Suprapubic skin (tissue), 3 donors: ENCODE results near the gene AUTS2.

ENCODE experiments used
- CTCF ChIP-seq, 2 donors: fragments of 200-600 bp in 1 of 2; fragments of 450-650 bp in 1 of 2; sonication (generic) in 1 of 2; IDR thresholded peaks; one replicate each; pipeline ENCODE4 v1.5.1; 2016 to 2019; ENCODE audit warnings: antibody characterized with exemption in 2 of 2, mild to moderate bottlenecking in 1 of 2, moderate library complexity in 1 of 2
- POLR2A ChIP-seq, 2 donors: fragments of 450-650 bp; IDR thresholded peaks; one replicate each; pipeline ENCODE4 v1.6.1; 2017; ENCODE audit warnings: antibody characterized with exemption in 2 of 2, mild to moderate bottlenecking in 2 of 2, moderate library complexity in 2 of 2

DNA sequence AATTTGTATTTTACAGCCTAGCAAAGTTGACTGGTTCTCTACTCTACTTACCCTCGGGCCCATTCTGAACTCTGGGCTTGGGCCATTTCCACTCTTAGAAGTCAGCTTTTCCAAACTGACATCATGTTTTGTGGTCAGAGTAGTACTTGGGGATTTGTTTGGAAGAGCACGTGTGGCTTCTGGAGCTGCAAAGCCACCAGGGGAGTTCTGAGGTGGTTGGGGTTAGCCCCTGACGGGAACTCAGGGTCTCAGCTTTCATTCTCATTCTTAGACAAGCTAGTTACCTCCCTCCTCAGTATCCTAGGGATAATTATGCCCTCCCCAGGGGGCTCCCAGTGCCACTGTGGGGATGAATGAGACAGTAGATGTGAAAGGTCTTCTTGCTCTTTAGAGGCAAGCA is 886.0 kb downstream of the AUTS2 start:
- TF ChIP-seq CTCF (IDR thresholded peaks at IDR 0.05), result no peak
- no peak for TF ChIP-seq POLR2A (IDR thresholded peaks at IDR 0.05)
